Measurements from ENCODE around the gene ACVRL1.

The ACVRL1 gene

DNA sequence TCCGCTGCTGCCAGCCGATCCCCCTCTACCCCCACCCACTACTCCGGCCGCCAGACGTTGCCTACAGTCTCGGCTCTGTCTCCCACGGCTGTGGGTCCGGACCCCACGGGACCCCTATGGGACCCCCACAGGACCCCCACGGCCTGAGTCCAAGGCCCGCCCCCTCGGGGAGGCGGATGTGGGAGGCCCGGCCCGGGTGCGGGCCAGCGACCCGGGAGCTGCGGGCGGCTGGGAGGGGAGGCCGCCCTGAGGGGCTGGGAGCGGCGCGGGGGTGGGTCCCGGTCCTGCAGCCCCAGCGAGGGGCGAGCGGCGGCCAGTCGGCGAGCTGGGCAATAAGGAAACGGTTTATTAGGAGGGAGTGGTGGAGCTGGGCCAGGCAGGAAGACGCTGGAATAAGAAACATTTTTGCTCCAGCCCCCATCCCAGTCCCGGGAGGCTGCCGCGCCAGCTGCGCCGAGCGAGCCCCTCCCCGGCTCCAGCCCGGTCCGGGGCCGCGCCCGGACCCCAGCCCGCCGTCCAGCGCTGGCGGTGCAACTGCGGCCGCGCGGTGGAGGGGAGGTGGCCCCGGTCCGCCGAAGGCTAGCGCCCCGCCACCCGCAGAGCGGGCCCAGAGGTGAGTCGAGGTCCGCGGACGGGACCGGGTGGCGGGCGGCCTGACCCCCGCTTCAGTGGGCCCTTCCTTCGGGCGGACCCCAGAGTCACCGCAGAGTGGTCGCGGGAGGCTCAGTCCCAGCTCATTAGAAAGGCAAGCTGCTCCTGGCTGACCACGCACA, at the start of gene ACVRL1:
ACVRL1 (plus strand) TSS at position 422 of the 773 bp plus-strand sequence. CDS start 4,971 bp downstream, outside the sequence.
- no peak for DNase-seq (ENCODE audit: low read depth)

DNA sequence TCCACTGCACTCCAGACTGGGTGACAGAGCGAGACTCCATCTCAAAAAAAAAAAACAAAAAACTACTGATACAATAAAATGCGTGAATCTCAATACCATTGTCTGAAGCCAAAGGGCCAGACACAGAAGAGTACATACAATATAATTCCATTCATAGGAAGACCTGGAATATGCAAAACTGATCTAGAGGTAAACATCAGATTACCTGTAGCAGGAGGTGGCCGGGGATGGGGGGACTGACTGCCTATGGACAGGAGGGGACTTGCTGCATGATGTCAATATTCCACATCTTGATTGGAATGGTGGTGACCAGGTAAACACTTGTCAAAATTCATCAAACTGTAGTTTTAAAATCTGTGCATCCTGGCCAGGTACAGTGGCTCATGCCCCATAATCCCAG, 46.3 kb upstream of the ACVRL1 start:
- DNase-seq (ENCODE audit: low read depth) = no peak

DNA sequence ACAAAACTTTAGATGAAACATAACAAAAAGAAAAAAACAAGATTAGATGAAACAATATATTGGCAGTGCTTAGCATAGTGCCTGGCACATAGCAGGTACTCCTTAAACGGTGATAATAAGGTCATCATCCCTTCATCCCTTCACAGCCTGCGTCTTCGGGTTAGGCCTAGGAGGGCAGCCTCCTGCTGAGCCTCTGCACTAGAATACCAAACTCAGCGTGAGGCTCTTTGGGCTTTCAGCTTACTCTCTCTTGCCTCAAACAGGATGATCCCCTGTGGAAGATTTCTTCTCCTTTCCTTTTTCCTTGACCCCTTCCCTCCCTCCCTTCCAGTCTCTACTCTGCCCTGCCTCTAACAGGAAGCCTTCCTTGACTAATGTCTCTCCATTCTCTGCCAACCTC, 44.4 kb upstream of the ACVRL1 start:
- DNase-seq (ENCODE audit: low read depth) = no peak

DNA sequence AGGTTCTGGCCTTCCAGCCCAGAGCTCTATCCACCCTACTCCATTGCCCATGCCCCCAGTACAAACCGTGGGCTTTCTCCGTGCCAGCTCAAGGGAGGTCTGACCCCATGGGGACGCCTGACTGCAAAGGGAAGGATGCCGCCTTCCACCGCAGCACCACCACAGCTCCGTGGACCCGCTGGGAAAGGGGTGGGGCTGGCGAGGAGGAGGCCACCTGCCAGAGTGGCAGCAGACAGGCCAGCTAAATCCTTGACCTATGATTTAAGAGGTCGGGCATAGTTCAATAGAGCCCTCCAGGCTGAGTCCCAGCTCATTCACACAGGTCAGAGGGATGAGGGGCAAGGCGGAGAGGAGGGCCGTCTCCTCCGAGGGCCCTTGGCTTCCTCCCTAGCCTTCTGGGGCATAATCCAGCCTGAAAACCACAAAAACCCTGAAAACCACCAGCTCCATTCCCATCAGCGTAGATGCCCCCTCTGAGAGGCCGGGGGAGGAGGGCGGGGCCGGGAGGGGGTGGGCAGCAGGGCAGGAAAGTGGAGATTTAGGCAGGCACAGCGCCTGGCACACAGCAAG, 43.9 kb upstream of the ACVRL1 start:
- no peak for DNase-seq (ENCODE audit: low read depth)

DNA sequence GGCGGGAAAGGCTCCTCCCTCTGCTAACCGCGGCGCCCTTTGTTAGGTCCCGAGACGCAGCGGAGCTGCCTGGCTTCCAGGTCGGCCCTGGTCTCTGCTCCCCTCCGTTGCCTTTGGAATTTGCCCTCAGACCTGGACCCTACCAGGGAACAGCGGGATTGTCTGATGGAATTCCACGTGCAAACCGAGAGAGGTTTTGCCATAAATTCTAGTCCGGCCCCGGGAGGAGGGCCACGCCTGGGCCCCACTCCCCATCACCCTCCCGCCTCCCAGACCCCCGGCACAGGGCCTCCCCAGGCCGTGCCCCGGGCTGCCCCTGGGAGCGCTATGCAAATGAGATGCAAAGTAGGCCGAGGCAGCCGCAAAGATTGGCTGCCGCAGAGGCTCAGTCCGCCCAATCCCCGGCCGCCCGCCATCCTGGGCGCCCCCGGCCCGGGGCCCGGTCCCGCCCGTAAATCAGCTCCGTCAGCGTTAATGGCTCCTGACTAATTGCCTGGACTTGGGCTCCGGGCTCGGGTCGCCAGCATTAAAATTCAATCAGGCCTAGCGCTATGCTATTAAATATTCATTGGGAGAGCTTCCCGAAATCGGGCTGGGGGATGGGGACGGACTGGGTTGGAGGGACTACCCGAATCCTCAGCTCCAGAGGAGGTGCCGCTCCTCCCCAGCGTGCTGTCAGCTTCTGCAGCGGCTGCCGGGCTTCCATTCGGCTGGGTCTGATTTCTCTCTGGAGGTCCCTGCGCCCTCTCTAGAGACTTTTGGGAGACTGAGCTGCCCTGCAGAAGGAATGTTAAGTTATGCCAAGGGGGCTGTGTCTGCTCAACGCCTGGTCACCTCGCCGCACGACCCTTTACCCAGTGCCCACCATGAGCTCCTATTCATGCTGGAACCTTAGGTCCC, 43.1 kb upstream of the ACVRL1 start:
- DNase-seq (ENCODE audit: low read depth) = no peak

DNA sequence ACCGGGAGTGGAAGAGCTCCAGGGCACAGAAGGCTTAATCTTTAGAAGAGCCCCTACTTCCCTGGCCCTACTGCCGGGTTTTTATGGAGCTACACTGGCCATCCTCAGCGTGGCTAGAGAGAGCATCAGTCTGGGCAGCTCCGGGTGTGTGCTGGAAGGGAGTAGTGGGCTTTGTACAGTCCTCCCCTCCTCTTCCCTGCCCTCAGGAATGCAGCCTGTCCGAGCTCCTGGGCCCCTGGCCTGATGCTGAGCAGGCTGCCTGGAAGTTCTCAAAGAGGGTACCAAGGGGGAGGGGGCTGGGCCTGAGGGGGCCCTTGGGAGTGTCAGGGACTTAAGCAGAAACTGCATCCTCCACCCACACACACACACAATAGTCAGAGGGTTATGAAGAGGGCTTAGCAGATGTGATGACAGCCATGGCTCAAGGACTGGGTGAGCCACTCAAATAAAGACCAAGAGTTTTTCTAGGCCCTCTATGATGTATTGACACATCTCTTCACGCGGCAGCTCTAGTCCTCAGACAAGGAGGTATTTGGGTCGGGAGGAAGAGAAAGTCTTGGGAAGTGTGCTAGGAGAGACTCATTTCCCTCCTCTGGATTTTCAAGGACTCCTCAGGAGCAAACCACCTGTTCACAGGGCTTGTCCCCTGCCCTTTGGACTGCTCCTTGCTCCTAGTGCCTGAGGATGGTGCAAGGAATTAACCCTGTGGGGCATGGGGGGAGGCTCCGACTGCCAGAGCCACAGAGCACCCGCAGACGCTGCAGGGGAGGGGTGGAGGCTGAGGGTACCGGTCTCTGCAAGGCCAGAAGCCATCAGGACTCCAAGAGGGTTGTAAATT, 42.3 kb upstream of the ACVRL1 start:
- no peak for DNase-seq (ENCODE audit: low read depth)

DNA sequence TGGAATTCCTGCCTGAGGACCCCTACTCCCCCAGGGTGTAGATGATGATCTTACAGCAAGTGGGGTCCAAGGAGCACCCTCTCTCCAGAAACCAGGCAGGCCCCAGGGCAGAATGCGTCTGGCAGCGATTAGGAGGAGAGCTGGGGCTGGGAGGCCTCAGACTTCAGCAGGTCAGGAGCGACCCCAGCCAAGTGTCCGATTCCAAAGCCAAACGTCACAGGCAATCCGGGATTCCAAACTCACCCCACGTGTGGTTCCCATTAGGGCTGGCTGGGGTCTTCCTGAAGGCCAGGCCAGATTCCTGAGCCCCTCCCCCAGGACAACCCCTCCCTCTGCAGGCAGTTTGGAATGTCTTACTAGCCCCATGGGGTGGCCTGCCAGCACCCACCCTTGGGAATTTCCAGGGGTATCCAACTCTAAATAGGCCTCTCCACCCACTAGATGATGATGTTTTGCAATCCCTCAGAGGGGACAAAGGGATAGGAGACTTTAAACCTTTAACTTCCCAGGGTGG, 41.5 kb upstream of the ACVRL1 start:
- DNase-seq (ENCODE audit: low read depth) = no peak

DNA sequence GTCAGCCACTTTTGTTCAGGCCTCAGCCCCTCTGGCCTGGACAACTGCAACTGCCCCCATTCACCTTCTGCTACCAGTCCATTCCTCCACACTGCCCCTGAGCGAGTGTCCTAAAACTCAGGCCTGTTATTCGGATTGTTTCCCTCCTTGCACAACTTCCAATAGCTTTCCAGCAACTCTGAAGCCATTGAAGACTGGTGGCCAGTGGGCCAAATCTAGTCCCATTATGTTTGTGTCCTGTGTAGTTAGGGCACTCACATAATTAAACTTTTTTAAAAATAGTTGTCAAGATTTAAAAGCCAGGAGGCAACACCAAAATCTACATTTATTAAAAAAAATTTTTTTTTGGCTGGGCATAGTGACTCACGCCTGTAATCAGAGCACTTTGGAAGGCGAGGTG, 41.0 kb upstream of the ACVRL1 start:
- no peak for DNase-seq (ENCODE audit: low read depth)

DNA sequence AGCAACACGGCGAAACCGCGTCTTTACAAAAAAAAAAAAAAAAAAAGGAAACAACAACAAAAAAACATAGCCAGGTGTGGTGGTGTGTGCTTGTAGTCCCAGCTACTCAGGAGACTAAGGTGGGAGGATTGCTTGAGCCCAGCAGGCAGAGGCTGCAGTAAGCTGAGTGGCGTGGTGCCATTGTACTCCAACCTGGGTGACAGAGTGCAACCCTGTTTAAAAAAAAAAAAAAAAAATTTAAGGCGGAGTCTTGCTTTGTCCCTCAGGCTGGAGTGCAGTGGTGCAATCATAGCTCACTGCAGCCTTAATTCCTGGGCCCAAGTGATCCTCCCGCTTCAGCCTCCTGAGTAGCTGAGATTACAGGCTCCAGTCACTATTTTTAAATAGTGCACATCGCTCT, 40.5 kb upstream of the ACVRL1 start:
- no peak for DNase-seq (ENCODE audit: low read depth)

DNA sequence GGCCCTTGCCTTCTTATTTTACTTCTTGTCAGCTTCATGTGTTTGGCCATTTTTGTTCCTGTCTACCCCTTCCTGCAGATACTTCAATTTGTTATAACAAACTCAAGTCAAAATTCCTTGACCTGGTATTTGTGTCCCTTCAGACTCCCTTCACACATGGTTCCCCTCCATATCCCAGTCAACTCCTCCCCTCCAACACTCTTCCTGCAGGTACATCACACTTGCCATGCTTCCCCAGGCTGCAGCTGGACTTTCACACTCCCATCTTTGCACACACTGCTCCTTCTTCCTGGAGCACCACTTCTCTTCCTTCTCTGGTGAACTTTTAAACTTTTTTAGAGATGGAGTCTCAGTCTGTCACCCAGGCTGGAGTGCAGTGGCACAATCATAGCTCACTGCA, 39.9 kb upstream of the ACVRL1 start:
- no peak for DNase-seq (ENCODE audit: low read depth)

DNA sequence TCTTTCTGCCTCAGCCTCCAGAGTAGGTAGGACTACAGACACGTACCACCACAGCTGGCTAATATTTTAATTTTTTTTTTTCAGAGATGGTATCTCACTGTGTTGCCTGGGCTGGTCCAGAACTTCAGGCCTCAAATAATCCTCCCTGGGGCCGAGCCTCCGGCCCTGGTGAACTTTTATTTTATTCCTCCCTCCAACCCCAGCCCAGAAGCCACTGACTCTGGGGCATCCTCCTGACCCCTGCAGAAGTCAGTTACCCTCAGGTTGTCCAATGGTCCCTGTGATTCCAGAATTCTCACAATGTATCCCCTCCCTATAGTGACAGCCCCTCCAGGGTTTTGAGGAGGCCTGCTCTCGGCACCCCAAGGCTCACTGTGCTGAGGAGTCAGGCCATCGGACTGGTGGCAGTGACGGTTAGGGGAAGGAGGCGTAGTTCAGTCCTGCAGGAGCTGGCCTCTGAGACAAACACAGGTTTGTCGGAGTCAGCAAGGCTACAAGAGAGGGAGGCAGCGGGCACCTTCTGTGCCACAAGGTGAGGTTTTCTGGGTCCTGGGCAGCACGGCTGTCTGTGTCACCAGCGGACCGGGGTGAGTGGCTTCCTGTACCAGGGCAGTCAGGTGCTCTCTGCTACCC, 39.4 kb upstream of the ACVRL1 start:
- DNase-seq (ENCODE audit: low read depth) = no peak

DNA sequence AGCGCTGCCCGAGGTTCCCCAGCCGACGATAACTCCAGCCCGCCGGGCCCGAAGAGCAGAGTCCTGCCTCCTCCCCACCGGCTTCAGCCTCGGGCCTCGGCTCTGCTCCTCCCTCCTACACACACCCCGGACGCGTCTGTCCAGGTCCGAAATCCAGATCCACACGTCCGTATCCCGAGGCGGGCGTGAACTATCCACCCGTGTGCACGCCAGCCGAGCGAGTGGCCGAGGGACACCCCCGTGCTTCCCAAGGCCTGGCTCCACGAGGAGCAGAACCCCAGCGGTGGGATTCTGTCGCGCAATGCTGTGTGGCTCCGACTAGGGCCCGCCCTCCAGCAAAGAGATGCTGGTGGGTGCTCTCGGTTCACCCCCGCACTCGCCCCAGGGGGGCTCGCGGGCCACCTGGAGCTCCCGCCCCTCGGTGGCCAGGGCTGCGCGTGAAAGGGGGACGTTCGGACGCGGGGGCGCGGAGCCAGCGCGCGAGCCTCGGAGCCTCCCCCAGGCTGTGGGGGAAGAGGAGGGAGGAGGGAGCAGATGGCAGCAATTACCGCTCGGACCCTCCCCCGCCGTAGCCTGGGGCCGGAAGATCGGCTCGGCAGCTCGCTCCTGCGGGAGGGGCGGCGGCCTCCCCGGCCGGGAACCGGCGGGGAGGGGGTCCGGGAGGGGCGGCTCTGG, 38.3 kb upstream of the ACVRL1 start:
- no peak for DNase-seq (ENCODE audit: low read depth)

DNA sequence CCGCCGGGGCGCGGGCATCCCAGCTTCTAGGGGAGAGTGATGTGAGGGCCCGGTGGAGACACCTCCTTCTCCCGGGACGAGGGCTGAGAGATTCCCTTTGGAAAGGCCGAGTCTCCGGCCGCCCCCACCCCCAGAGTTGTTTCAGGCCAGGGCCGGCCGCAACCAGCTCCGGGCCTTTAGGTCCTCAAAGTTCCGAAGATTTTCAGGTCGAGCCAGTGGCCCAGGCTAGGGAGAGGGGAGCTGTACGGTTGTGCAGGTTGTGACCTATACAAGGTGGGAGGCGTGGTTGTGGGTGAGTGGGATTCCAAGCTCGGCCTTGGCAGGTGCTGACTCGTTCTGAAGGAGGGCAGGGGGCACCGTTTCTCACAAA, 37.8 kb upstream of the ACVRL1 start:
- DNase-seq (ENCODE audit: low read depth) = no peak

DNA sequence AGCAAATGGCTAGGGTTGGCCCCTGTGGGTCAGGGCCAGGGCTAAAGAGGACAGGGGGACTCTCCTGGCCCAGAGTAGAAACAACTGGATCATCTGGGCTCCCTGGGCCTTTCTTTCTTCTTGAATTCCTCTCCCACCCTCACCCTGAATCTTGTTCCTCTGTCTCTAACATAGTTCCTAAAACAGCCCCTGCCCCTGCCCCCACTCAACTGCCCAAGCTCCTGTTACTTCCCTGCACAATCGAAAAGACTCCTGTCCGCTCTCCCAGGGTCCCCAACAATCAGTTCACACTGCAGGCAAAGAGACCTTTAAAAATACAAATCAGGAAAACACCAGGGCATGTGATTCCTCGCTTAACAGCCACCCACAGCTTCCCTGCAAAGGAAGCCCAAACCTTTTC, 37.4 kb upstream of the ACVRL1 start:
- DNase-seq (ENCODE audit: low read depth) = no peak

DNA sequence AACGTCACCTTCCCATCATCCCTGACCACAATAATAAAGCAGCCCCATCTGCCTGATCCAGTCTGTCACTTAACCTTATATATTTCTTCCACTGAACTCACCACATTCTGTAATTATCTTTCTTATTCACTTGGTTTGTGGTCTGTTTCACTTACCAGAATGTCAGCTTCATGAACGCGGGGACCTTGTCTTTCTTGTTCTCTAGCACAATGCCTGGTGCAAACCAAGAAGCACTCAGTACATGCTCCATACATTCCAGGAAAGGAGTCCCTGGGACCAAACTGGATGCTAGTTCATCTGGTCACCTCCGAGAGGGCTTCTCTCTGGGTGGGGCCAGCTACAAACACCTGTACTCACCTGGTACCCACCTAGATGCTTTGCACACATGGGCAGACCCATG, 36.8 kb upstream of the ACVRL1 start:
- DNase-seq (ENCODE audit: low read depth) = no peak

DNA sequence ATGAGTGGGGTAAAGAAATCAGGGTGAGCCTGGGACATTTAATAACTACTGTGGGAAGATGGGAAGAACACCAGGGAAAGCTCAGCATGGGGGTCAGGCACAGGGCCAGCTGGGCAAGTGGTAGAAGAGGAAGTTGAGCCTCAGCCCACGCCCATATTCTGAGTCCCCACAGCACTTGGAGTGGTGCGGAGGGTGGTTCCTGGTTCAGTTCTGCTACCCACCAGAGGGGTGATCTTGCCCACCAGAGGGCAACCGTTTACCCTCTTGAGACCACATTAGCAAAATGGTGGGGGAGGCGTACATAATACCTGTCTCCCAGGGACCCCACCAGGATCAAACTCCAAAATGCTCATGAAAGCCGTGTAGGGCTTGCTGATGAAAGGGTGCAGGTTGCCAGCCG, 36.2 kb upstream of the ACVRL1 start:
- no peak for DNase-seq (ENCODE audit: low read depth)

DNA sequence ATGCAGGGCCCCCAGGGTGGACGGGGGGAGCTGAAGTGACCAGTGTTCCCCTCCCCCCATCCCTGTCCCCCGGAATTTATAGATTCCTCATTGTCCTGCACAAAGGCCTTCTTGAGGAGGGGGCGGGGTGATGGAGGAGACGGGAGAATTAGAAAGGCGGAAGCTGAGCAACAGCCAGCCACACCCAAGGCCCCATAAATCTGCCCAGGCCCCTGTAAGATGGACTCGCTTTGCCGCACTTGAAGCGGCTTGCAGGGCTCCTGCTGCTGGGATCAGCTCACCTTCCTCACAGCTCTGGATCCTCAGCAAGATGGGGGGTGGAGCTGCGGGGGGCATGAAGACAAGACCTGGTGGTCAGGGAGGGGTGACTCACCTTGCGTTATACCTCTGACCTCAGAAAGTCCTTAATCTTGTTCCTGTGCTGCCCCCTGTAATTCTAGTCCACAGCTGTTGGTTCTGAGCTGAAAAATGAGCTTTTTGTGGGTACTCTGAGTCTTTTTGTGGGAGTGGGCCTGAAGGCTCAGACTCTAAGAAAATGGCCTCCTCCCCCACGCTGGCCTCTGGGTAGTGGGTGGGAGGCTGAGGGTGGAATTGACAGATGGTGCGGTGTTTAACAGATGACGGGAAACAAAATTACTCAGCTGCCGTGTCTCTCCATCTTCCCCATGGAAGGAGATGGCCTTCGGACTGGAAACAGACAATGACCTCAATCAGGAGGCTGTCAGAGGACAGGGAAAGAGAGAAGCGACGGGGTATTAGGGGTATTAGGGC, 35.2 kb upstream of the ACVRL1 start:
- no peak for DNase-seq (ENCODE audit: low read depth)

DNA sequence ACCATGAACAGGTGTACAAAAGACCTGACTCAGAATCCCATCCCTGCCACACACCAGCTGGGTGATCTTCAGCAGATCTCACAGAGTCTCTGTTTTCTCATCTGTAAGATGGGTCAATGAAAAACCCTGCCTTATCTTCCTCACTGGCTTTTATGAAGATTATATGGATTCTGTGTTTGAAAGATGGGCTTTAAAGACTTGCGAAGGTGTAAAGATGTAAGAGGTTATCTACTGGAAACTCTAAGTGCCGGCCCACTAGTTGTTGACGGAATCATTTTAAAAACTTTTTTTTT, 34.7 kb upstream of the ACVRL1 start:
- no peak for DNase-seq (ENCODE audit: low read depth)

DNA sequence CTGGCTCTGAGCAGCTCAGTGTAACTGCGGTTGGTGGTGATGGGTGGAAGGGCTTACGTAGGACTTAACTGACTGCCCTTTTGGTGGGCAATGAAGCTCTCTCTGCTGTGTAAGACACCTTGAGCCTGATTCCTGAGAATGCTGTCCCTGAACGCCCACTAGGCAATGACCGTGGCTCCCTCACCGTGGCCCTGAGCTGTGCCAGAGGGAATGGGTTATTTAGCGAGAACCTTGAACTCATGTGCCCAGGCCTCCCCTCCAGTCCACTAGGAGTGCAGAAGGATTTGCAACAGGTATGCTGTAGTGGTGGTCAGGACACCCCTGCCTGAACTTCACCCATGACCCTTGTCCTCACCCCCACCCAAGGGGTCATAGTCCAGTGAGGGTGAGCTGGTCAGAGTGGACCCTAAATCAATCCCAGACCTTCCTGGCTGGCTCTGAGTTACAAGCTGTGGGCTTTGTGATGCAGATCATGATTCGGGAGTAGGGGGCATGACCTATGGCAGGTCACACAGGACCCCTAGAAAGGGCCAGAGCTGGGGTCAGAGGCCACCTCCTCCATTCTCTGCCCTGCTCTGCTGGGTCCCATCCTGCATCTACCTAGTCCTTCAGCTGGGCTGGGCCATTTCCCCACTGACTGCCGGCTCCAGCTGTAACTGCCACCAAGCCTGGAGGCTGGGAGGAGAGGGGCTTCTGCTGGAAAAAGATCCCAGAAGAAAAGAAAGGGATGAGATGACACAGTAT, 33.9 kb upstream of the ACVRL1 start:
- DNase-seq (ENCODE audit: low read depth) = no peak

DNA sequence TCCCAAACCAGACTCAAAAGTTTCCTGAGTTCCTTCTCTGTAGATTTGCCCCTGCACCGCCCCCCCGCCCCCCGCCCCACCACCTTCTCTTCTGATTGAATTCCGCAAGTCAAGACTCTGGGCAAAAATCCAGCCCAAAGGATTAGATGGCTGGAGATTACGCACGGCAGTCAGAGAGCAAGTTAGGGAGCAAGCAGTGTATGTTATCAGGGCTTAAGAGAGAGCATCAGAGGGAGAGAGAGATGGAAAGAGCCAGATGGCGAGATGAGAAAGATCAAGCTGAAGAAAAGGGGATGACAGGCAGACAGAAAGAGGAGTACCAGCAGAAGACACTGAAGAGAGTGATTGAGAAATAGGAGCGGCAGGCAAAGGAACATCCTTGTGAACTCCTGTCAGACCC, 33.3 kb upstream of the ACVRL1 start:
- no peak for DNase-seq (ENCODE audit: low read depth)
